HG03175 (cell line): ENCODE data around the gene DNAJC12.
"Not testable (repeated sequence)": the region's sequence is repeated elsewhere in the genome, so short reads cannot be mapped to it uniquely, and the experiment has no call there.

ENCODE experiments used
- ATAC-seq: cut with Tn5 transposase; IDR thresholded peaks from one replicate; pipeline ENCODE4 v1.9.1; 2021; ENCODE audit warnings: mild to moderate bottlenecking, moderate library complexity; ENCODE audit not compliant: unreplicated experiment

Gene DNAJC12

DNA sequence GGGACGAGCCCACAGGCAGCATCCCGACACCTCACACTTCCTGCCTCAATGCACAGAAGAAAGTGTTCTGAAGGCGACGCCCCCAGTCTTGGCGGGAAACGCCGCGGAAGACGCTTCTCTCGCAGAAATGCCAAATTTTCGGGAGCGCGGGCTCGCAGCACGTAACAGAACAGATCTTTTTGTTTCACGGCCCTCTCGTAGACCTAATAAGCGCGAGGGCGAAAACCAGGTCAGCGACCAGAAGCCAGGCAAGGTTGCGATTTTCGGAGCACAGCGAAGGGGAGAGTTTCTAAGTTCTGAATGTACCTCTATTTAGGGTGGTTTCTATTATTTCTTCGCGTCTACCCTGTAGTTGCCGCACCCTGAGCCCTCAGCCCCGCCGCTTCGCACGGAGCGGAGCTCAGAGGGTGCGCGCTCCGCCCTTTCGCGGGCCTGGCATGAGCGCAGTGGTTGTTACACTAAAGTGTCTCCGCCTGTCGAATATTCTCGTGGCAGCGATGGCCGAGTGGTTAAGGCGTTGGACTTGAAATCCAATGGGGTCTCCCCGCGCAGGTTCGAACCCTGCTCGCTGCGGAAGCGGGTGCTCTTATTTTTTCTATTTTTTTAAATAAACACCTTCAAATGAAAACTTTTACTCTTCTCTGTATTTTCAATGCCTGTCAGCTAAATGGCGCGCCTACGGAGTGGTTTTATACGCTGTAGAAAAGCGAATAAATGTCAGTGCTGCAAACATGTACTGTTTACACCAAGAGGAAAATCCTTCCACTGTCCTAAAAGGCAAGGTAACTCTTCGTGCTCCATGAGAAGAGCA, 73.8 kb downstream of the DNAJC12 start:
- peak; percentile 84 for ATAC-seq

DNA sequence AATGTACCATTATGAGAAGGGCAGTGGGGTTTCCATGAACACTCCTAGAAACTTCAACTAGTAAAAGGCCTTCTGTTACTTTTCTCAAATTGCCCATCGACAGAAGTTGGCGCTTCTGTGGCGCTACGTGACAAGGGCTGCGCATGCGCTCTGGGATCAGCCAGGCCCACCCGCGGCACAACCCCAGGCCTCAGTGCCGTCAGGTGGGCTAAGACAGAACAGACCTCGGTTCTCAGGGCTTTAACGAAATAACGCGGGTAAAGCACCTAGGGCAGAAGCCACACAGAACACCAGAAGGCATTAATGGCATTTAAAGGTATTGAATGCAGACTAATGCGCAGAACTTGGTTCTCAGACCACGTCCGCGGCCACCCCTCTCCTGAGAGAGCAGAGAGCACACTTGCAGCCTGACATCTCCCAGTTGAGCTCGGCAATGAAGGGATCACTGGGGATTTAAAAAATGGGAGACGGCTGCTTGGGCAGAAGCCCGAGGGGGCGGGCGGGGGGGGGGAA, 74.4 kb downstream of the DNAJC12 start:
- ATAC-seq = peak; percentile 30

DNA sequence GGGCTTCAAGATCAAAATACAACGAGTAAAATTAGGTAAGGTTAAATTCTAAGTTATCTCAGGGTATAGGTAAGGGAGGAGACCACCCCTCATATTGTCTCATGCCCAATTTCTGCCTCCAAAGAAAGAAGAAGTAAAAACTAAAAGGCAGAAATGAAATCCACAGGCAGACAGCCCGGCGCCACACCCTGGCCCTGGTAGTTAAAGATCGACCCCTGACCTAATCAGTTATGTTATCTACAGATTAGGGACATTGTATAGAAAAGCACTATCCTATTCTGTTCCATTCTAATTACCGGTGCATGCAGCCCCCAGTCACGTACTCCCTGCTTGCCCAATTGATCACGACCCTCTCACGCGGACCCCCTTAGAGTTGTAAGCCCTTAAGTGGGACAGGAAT, 75.4 kb downstream of the DNAJC12 start:
- ATAC-seq = not testable (repeated sequence)

DNA sequence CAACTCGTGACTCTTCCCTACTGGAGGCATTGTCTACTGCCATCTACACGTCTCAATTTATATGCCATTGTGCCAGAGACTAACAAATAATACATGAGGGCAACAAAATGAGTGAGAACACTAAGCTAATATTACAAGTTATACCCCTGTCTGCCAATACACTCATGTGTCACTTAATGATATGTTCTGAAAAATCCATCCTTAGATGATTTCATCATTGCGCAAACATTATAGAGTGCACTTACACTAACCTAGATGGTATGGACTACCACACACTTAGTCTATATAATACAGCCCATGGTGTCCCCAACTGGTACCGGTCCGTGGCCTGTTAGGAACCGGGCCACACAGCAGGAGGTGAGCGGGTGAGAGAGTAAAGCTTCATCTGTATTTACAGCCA, 77.7 kb downstream of the DNAJC12 start:
- no peak for ATAC-seq
